ENCODE data around the gene DGCR6L.
"Not testable (repeated sequence)": the region's sequence is repeated elsewhere in the genome, so short reads cannot be mapped to it uniquely, and the experiment has no call there.

The DGCR6L gene

DNA sequence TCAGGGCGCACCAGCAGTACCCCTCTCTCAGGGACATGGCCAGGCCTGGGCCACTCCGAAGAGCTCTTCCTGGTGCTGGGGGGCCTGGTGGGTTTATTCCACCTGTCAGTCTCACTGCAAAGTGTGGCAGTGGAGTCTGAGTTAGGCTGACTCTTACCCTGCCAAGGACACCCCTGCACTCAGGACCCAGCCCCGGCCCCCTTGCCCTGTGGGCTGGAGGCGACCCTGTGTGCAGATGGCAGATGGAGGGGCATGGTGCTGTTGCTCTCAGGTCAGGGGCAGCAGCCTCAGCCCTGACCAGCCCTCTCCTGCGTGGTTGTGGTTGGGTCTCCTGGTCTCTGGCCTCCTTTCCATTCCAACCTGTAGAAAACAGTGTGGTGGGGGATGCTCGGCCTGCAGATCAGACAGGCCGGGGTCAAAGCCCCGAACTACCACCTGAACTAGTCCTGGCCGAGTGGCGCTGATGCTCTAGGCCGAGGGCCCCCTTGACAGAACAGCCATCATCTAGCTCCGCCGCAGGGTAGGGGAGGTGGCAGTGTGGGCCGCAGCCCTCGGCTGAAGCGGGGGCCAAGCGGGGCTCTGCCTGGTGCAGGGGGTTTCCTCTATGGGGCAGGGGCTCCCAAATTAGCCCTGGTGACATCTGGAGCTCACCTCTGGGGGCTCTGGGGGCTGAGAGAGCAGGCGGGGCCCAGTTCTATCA lies 41.8 kb downstream of the DGCR6L start:
- in situ Hi-C loops (cut with MboI; ENCODE audit: low sequenced_read_pairs), result not testable (repeated sequence)

DNA sequence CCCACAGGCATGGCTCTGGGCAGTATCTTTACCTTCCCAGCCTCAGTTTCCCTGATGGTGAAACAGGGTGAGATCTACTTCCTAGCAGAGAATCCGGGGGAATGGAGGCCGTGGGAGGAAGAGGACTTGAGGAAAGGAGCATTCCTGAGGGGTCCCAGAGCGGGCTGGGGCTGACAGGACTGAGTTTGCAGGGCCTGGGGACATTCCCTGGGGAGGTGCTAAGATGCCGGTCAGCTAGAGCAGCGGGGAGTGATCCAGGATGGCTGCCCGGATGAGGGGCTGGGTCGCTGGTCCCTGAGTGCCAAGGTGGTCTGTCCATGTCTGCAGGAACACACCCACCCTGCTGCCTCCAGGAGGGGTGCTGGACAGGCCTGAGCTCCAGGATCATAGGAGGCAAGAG lies 43.4 kb downstream of the DGCR6L start:
- in situ Hi-C loops (cut with MboI; ENCODE audit: low sequenced_read_pairs), result no loop called here

DNA sequence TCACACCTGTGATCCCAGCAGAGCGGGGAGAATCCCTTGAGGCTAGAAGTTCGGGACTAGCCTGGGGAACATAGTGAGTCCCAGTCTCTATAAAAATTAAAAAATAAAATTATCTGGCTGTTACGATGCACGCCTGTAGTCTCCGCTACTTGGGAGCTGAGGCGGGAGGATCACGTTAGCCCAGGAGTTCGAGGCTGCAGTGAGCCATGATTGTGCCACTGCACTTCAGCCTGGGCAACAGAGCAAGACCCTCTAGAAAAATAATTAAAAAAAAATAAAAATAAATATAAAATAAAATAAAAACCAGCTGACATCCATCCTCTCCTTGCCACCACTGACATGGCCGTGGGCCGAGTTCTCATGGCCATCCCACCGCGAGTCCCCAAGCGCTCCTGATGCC lies 44.0 kb downstream of the DGCR6L start:
- in situ Hi-C loops (cut with MboI; ENCODE audit: low sequenced_read_pairs), result no loop called here

DNA sequence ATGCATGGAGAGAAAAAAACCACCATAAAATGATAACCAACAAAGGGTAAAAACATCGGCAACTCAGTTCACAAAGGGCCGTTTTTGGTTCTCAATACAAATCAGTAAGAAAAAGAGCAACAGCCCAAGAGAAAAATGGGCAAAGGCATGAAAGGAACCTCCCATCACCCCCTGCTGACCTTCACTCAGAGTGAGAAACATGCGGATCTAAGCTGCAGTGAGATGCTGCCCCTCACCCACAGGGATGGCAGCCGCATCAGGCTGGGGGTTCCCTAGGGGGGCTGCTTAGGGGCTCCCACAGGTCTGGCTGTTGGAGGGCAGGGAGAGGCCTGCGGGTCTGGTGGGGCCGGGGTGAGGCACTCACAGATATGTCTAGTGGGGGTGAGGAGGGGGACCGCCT lies 44.5 kb downstream of the DGCR6L start:
- in situ Hi-C loops (cut with MboI; ENCODE audit: low sequenced_read_pairs), result not testable (repeated sequence)

DNA sequence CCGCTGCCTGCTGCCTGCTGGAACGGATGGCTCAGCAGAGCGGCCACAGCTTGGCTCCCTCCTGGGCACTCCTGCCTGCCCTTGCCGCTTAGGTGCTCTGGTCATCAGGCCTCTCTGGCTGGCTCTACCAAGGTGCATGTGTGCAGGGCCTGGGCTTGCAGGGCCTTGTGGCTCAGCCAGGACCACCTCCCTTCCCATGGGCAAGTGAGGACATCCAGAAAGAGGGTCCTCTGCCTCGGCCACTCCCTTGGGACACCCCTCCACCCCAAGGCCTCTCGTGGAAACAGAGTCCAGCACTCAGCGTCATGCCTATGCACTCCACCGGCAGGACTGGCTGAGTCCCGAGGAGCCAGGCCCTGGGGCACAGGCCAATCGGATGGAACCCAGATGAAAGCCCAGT lies 45.5 kb downstream of the DGCR6L start:
- in situ Hi-C loops (cut with MboI; ENCODE audit: low sequenced_read_pairs), result not testable (repeated sequence)

DNA sequence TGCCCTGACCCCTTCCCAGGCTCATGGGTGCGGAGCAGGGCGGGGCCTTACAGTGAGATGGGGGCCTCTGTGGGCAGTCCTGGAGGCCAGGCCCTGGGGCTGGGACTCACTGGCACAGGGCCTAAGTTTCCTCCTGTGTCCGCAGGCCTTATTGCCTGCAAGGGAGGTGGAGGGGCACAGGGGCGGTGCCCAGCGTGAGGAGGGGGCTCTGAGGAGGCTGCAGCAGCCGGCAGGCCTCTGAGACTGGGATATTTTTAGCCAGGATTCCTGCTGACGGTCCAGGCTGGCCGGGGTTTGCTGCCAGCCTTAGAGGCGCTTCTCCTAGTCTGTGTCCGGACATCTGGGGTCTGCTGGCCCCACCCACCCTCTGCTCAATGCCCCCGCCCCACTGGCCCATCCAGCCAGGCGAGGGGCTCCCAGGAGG lies 46.1 kb downstream of the DGCR6L start:
- in situ Hi-C loops (cut with MboI; ENCODE audit: low sequenced_read_pairs), result no loop called here

DNA sequence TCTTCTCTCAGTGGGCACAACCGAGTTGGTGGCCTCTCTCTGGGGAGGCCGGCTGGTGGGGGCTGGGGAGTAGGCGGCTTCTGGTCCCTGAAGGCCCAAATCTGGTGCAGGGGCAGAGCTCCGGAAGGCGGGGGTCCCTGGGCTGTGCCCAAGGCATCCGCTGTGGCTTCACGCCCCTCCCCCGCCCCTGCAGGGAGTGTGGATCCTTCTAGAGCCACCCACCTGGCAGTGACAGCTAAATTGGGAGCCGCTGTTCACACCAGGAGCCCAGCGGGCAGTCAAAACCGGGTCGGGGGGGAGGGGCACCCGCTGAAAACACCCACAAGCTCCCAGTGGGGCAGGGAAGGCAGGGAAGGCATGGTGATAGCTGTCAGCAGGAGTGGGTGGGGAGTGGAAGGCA lies 47.2 kb downstream of the DGCR6L start:
- in situ Hi-C loops (cut with MboI; ENCODE audit: low sequenced_read_pairs), result no loop called here

DNA sequence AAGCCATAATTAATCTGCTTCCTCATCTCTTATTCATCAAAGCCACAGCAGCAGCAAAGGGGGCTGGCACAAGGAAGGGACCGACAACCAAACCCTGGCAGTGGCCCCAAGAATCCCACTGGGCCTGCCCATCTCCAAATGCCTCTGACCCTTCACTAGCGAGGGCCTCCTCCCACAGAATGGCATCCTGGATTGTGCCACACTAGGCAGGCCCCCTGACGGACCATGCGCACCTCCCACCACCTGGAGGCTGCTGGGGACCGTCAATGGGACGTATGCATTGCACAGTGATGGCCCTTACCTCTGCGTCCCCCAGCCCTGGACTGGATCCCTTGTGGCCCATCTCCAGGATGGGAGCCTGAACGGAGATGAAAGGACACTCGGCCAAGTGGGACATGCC lies 47.7 kb downstream of the DGCR6L start:
- in situ Hi-C loops (cut with MboI; ENCODE audit: low sequenced_read_pairs), result no loop called here

DNA sequence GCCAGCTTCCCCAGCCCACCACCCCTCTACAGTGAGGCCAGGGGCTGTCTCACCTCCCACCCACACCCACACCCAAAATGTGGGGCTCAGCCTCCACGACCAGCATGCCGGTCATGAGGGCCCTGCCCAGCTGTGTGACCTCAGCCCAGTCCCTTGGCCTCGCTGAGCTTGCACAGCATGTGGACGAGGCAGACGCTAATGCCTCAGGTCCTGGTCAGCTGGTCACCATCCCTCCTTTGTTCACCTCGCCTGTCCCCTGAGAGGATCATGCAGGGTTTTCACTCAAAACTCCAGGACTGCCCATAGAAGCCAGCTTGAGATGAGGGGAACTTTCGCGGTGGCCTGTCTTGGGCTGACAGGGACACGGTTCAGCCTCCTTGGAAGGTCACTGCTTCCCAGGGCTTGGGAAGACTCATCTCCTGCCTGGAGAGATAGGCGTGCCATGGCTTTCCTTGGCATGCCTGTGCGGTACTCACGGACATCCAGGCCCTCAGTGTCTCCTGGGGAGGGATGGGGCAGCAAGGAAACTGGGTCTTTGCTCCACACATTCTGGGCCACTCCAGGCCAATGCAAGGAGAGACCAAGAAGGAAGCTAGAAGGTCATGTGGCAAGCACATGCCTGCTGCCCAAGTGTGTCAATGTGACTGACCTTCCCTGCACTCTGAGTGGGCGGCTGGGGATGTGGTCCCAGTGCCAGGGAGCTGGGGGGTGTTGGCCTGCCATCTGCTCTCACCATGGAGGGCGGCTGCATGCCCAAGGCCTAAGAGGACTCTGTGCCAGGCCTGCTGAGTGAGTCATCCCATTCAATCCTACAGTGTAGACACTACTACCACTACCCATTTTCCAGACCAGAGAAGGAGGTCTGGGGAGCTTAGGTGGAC lies 48.5 kb downstream of the DGCR6L start:
- in situ Hi-C loops (cut with MboI; ENCODE audit: low sequenced_read_pairs), result no loop called here

DNA sequence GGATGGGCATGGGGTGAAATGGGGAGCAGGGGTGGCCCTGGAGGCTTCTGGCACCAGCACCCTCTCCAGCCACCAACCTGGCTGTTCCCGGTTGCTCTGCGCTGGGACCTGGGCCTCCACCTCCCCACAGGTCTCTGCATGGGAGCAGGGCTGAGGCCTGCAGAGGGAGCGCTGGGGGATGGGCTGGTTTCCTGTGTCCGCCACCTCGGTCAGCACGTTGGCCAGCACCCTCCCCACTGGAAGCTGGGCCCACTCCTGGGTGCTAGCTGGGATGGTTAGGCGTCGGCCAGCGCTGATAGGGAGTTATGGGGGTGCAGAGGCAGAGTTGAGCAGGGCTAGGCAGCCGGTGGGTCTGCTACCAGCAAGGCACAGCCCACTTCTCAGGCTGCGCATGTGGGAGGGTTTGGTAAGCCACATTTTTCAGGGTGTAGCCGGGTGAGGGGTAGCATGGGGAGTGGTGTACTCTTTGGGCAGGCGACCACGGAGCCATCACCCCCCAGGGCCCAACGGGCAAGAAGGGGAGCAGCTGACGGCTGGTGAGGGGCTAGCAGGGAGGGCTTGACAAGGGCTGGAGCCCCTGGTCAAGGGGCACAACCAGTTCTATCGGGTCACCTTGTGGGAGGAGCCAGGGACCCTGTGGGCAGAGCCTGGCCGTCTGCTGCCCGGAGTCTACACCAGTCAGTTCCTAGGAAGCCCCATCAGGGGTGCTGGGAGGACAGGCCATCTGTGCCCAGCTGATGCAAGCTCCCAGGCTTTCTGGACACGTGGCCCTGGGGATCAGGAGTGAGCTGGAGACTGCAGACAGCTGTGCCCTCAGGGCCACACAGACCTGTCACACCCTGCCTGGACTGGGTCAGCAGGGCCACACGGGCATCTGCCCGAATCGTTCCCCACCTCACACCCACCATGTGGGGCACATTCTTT lies 49.4 kb downstream of the DGCR6L start:
- in situ Hi-C loops (cut with MboI; ENCODE audit: low sequenced_read_pairs), result not testable (repeated sequence)

DNA sequence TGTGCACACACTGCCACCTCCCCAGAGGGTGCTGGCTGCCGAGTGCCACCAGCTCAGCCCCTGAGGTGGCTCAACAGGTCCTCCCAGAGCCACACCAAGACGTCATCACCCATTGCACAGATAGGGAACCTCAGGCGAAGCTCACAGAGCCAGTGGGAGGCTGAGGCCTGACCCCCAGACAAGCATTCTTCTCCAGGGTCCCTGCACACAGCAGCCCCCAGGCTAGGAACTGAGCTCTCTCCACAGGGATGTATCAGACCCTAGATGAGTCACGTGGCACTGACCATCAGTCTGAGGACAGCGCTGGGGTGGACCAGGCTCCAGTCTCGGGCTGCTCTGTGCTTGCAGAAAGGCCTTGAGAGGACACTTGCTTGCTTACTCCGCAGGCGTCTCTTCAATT lies 50.2 kb downstream of the DGCR6L start:
- in situ Hi-C loops (cut with MboI; ENCODE audit: low sequenced_read_pairs), result not testable (repeated sequence)

DNA sequence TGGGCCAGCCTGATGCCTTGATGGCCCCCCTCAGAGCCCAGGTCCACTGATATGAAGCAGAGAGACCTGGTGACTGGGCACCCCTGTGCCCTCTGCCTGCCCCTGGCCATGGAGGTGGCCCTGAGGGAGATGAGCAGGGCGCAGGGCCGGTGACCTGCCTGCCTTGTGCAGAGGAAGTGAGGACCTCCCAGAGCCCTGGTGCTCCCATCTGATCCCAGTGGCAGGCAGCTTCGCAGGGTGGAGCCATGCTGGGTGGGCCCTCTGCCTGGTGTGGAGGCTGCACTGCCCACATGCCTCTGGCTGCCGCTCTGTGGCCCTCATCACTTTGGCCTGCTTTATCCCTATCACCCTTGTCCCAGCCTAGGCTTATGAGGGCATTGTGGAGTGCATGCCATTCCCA lies 50.7 kb downstream of the DGCR6L start:
- in situ Hi-C loops (cut with MboI; ENCODE audit: low sequenced_read_pairs), result not testable (repeated sequence)

DNA sequence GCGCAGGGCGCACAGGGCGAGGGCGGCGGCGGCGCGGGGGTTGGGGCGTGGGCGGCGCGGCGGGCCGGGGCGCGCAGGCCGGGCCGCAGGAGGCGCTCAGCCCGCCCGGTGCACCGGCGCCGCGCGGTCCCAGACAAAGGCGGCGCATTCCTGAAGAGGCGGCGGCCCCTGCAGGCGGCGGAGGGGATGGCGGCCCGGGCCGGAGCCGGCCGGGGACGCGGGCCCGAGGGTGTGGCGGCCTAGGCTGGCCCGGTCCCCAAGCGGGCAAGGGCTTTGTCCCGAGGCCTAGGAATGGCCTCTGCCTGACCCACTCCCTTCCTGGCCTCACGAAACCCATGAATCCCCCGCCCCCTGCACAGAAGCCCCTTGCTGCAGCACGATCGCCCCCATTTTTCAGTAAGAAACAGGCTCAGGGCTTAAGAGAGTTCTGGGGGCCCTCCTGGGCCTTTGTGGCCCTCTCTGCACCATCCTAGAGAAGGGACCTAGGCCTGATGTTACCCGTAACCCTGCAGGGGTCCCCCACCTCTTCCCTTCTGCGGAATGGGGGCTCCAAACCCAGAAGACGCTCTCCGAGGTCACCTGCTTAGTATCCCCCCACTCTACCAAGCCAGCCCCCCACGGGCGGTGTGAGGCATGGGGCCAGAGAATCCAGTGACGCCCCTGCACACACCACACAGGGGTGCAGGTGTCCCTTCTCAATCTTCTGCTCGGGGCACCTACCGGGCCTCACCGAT lies 51.4 kb downstream of the DGCR6L start, which contains the start of gene RTN4R:
Gene RTN4R, minus strand, starts transcription at position 40 of the 734 bp plus-strand sequence. CDS start 226 bp downstream, outside the sequence.
- in situ Hi-C loops (cut with MboI; ENCODE audit: low sequenced_read_pairs), result no loop called here

DNA sequence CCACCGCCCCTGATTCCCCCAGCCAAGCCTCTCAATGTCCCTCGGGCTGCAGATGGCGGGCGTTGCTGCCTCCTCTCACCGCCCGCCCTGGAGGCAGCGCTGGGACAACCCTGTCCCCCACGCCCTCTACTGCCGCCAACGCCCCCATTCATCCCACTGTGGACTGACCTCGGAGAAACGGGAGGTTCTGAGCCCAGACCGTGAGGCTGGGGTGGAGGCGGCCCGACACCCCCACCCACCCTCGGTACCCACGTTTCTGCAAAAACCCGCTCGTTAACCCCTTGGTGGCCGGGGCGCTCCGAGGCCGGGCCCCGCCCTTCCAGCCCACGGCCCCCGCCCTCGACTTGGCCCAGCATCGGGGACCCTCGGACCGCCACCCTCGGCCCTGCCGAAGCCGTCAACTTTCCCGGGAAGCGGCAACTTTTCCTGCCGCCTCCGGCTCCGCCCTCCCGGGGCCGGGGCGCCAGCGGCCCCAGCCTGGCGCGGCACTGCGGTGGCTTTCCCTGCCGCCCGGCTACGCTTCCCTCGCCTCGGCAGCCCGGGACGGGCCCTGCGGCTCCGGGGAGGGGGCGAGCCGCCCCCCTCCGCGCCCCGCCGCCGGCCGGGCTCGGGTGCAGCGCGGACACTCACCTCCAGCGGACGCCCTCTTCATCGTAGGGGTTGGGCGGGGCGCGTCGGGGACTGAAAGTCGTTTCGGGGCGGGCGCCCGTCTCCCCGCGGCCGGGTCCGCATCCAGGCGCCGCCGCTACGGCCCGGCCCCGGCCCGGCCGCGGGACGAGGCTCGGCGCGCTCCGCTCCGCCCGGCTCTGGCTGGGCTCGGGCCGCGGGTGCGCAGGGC lies 52.2 kb downstream of the DGCR6L start:
- in situ Hi-C loops (cut with MboI; ENCODE audit: low sequenced_read_pairs), result no loop called here

DNA sequence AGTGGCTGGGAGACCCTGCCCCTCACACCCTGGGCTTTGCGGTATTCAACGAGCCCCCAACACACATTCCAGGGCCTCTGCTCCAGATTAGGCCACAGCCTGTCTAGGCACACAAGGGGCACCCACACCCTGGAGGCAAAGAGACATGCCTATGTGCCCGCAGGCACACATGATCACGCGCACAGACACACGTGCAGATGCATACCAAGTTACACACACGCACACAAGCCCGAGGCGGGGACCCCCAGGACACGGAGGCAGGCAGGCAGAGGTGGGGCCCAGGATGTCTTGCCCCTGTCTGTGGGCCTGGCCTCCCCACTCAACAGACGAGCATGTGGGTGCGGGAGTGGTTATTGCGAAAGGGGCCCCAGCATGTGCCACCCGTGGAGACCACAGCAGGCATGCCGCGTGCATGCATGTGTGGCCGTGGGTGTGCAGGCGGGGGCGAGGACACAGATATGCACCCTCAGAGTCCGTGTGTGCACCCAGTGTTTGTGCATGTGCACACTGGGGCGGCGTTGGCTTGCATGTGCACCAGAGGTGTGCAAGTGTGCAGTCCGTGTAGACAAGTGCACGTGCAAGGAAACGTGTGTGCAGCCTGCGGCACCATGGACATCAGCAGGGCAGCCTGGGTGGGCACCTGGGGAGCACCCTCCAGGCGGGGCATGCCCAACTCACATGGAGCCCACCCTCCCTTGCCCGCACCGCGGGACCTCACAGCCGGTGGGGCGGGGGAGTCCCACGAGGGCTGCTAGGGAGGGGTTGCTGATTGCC lies 53.0 kb downstream of the DGCR6L start:
- in situ Hi-C loops (cut with MboI; ENCODE audit: low sequenced_read_pairs), result not testable (repeated sequence)

DNA sequence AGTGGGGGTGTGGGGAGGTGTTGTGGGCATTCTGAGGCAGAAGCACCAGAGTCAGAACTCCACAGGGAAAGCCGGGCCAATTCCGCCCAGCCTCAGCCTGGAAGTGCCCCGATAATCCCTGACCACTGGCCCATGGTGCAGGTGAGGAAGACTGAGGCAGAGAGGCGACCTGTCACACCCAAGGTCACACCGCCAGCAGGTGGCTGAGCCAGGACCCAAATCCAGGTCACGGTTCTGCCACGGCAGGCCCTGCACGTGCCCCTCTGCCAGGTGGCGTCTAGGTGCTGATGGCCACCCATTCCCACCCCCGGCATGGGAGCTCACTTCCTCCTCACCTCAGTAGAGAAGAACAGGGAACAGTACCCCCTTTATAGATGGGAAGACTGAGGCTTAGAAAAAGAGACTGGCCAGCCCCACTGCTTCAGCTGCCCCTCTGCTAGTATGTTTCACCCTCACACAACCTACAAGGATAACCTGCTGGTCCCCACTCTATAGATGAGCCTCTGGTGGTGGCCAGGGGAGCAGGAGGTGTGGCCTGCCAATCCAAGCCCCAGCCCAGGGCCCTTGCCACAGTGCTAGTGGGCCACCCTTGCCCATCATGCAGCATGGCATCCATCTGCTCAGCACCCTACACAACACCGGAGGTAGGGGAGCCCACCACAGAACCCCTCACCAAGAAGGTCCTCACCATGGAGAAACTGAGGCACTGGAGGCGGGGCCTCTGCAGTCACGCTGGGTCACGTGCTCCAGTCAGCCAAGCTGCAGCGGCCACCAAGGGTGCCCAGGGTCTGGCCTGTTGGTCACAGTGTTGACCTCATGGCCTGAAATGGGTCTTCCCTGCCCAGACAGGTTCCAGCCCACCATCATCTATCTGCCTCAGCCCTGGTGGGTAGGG lies 53.8 kb downstream of the DGCR6L start:
- in situ Hi-C loops (cut with MboI; ENCODE audit: low sequenced_read_pairs), result not testable (repeated sequence)

DNA sequence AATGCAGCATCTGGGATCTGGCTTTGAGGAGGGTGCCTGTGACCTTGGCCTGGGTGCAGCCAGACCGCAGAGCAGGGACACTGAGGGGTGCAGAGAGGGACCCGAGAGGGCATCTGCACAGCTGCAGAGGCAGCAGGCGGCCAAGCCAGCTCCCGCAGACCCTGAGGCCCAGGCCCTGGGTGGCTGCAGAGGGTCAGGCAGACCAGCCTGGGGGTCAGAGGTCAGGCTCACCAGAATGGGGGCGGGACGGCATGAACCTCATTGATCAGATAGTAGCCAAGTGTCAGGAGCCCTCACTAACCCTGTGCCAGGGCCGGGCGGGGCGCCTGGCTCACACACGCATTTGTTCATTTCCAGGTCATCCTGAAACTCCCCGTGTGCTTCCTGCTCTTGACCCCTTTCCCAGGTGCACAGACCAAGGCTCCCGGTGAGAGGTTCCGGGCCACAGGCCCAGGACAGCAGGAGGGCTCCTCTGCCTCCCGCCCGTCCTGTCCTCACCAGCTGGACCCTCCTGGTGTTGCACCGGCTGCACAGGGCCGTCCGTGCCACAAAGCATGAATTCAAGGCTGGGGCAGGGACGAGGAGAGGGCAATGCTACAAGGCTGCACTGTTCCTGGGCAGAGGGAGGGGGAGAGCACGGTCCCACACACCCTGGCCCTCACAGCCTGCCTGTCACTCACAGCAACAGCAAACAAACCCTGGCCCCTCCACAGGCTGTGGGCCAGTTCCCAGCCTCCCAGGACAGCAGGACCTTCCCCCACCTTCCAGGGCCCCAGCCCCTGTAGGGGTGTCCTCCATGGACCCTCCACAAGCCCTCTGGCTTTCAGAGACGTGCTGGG lies 55.0 kb downstream of the DGCR6L start:
- in situ Hi-C loops (cut with MboI; ENCODE audit: low sequenced_read_pairs), result no loop called here

Data from hTERT RPE-1 (cell line).